D721Med (cell line): ENCODE measurements around the gene C5orf22.

Experiments
- DNase-seq: peaks from one replicate; pipeline ENCODE4 v3.0.0; 2011; ENCODE audit warnings: low spot score; ENCODE audit not compliant: insufficient read length
- FAIRE-seq: peaks from 2 replicates; lab custom pipeline; 2011; peaks lifted over from hg19 to GRCh38; lab: Jason Lieb, UNC
- TF ChIP-seq, protein P1 (sequence below): IDR thresholded peaks from 2 replicates; pipeline ENCODE4 v1.5.1; 2012; ENCODE audit warnings: mild to moderate bottlenecking, control low read depth; ENCODE audit not compliant: insufficient read depth; ENCODE audit errors: missing control alignments

Gene C5orf22

GRCh38 chr5:31583129-31583528 lies 51.0 kb downstream of the C5orf22 start:
- DNase-seq (no peak), FAIRE-seq (no peak)
- TF ChIP-seq, protein P1, sequence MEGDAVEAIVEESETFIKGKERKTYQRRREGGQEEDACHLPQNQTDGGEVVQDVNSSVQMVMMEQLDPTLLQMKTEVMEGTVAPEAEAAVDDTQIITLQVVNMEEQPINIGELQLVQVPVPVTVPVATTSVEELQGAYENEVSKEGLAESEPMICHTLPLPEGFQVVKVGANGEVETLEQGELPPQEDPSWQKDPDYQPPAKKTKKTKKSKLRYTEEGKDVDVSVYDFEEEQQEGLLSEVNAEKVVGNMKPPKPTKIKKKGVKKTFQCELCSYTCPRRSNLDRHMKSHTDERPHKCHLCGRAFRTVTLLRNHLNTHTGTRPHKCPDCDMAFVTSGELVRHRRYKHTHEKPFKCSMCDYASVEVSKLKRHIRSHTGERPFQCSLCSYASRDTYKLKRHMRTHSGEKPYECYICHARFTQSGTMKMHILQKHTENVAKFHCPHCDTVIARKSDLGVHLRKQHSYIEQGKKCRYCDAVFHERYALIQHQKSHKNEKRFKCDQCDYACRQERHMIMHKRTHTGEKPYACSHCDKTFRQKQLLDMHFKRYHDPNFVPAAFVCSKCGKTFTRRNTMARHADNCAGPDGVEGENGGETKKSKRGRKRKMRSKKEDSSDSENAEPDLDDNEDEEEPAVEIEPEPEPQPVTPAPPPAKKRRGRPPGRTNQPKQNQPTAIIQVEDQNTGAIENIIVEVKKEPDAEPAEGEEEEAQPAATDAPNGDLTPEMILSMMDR = no peak

DNA sequence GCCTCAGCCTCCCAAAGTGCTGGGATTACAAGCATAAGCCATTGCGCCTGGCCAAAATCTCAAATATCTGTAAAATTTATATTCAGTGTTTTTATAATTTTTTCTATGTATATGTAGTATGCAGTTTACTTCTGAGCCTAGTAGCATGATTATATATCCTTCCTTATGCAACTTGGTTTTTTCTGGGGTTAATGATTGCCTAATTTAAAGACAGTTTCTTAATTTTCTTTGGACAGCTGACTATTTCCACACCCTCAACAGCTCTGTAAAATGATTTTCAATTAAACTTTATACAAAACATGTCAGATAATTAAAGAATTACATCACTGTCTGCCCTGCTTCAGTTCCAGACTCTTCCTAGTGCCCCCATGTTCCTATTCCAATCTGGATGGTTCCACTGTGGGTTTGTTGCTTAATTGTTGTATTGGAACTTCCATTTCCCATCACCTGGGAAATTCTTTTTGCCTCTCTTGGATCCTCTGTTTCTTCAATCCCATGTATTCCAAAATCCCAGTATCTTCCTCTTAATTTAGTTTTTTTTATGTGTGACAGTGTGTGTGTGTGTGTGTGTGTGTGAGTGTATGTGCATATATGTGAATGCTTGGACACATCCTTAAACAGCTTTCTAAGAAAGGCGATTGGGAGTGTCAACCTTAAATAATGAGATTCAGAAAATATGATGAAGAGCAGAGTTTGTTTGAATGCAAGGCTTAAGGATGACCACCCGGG lies 53.2 kb downstream of the C5orf22 start:
- TF ChIP-seq, protein P1 = no peak
- no peak for DNase-seq
- FAIRE-seq = no peak

DNA sequence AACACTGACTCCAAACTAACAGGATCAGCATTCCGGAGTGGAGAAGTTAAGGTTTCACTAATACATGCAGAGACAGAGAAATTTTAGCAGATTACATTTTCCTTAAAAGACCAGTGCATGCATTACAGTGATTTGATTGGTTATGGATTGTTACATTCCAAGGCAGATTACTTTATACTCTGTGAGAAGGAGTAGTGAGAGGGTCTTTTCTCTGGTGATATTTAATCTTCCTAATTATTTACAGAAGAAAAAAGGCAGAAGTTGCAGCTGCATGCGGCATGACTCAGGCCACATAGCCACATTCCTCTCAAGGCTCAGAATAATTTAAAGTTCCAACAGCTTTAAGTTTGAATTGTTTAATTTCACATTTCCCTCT lies 53.8 kb downstream of the C5orf22 start:
- no peak for DNase-seq
- TF ChIP-seq, protein P1 = no peak
- no peak for FAIRE-seq

- DNase-seq (no peak), FAIRE-seq (no peak)
- TF ChIP-seq, protein P1 = no peak
These were observed 55.4 kb downstream of the C5orf22 start for GRCh38 chr5:31587546-31587945.

- FAIRE-seq = no peak
- TF ChIP-seq, protein P1 = no peak
- no peak for DNase-seq
These were observed 61.6 kb downstream of the C5orf22 start for GRCh38 chr5:31593665-31594064.

- TF ChIP-seq, protein P1 = no peak
- no peak for FAIRE-seq
- no peak for DNase-seq
These were observed 64.3 kb downstream of the C5orf22 start for GRCh38 chr5:31596354-31596753.
